H1 (cell line): ENCODE data around the gene CHST10. TPM values are rescaled to one million over a fixed set of nuclear protein-coding genes. Genes with fewer than 3 reads are reported as not detected.

Experiments used
- CTCF ChIA-PET: fragments of 300-600 bp; sonication (Branson Sonifier 250); formaldehyde crosslinking; loops from one replicate; lab custom pipeline; 2021; ENCODE audit not compliant: partially characterized antibody; lab: Charles Lee
- POLR2A ChIA-PET: fragments of 300-600 bp; sonication (Branson Sonifier 250); formaldehyde crosslinking; loops from one replicate; lab custom pipeline; 2021; ENCODE audit warnings: inconsistent platforms; ENCODE audit not compliant: partially characterized antibody; lab: Charles Lee
- DNase-seq, 2 experiments: peaks; one replicate each; pipeline versions ENCODE4 v3.0.0 to v3.0.0-alpha.2; 2010 to 2022; ENCODE audit warnings: low spot score in 2 of 2, low read depth in 1 of 2, mixed read lengths in 1 of 2
- FAIRE-seq: peaks from 2 replicates; lab custom pipeline; 2011; peaks lifted over from hg19 to GRCh38; lab: Jason Lieb, UNC
- H2AFZ ChIP-seq: 2 replicates; pipeline ENCODE4 v1.8.1; 2012; ENCODE audit warnings: low read length, inconsistent platforms
- H2AK5ac ChIP-seq: 2 replicates; pipeline ENCODE4 v1.6.1; 2013; ENCODE audit warnings: low read depth, low read length
- H2BK120ac ChIP-seq: replicated peaks from 2 replicates; pipeline ENCODE3; 2013; ENCODE audit warnings: low read depth, low read length, inconsistent platforms
- H2BK12ac ChIP-seq: 2 replicates; pipeline ENCODE4 v1.6.1; 2013; ENCODE audit warnings: low read depth, low read length
- H2BK15ac ChIP-seq: 2 replicates; pipeline ENCODE4 v1.6.1; 2013; ENCODE audit warnings: low read length
- H2BK20ac ChIP-seq: 2 replicates; pipeline ENCODE4 v1.6.1; 2013; ENCODE audit warnings: low read length
- H2BK5ac ChIP-seq: 2 replicates; pipeline ENCODE4 v1.6.1; 2013; ENCODE audit warnings: low read depth, low read length
- H3K14ac ChIP-seq: 2 replicates; pipeline ENCODE4 v1.6.1; 2013; ENCODE audit warnings: inconsistent platforms; ENCODE audit not compliant: insufficient read length
- H3K18ac ChIP-seq: 2 replicates; pipeline ENCODE4 v1.6.1; 2013; ENCODE audit warnings: low read length; ENCODE audit errors: extremely low read depth
- H3K23ac ChIP-seq: 2 replicates; pipeline ENCODE4 v1.6.1; 2013; ENCODE audit warnings: inconsistent platforms; ENCODE audit not compliant: insufficient read length
- H3K23me2 ChIP-seq: 2 replicates; pipeline ENCODE4 v1.6.1; 2013; ENCODE audit warnings: low read depth, low read length
- H3K27ac ChIP-seq: 2 replicates; pipeline ENCODE4 v1.6.1; 2011; ENCODE audit warnings: low read depth, low read length, inconsistent platforms
- H3K27me3 ChIP-seq, 4 experiments: replicated peaks in 1 of 4; 1 replicate in 1 of 4; 2 replicates in 3 of 4; pipeline versions ENCODE4 v1.6.1 to v1.8.1; 2011 to 2013; ENCODE audit warnings: low read length in 3 of 4, mild to moderate bottlenecking in 3 of 4, inconsistent platforms in 2 of 4, mixed read lengths in 2 of 4, moderate library complexity in 1 of 4; ENCODE audit not compliant: control insufficient read depth in 3 of 4, insufficient read depth in 3 of 4; ENCODE audit errors: extremely low read depth in 1 of 4
- H3K36me3 ChIP-seq, 4 experiments: 2 replicates each; pipeline versions ENCODE4 v1.6.1 to v1.8.1; 2011 to 2013; ENCODE audit warnings: mild to moderate bottlenecking in 4 of 4, low read length in 3 of 4, moderate library complexity in 2 of 4, control low read depth in 1 of 4, inconsistent platforms in 1 of 4; ENCODE audit not compliant: insufficient read depth in 4 of 4, control insufficient read depth in 2 of 4
- H3K4ac ChIP-seq: replicated peaks from 2 replicates; pipeline ENCODE3; 2013; ENCODE audit warnings: low read length, low read depth, mixed read lengths, inconsistent platforms; ENCODE audit not compliant: insufficient read length
- H3K4me1 ChIP-seq, 4 experiments: replicated peaks in 1 of 4; 1 replicate in 1 of 4; 2 replicates in 3 of 4; pipeline versions ENCODE4 v1.6.1 to v1.8.1; 2011 to 2013; ENCODE audit warnings: low read length in 3 of 4, inconsistent platforms in 2 of 4, mixed read lengths in 1 of 4; ENCODE audit not compliant: insufficient read depth in 4 of 4, control insufficient read depth in 3 of 4
- H3K4me2 ChIP-seq, 2 experiments: 2 replicates each; pipeline versions ENCODE4 v1.6.1 to v1.8.1; 2011 to 2013; ENCODE audit warnings: low read depth in 2 of 2, low read length in 2 of 2, control low read depth in 1 of 2, inconsistent platforms in 1 of 2, mild to moderate bottlenecking in 1 of 2; ENCODE audit not compliant: insufficient read depth in 1 of 2
- H3K4me3 ChIP-seq, 4 experiments: fragments of 200-600, 300-600 bp in 1 of 4; sonication (generic), shearing (Covaris generic), sonication (Bioruptor Twin) in 1 of 4; 2 replicates each; pipeline versions ENCODE4 v1.5.1 to v1.8.1; 2011 to 2016; ENCODE audit warnings: low read length in 4 of 4, low read depth in 3 of 4, control low read depth in 2 of 4, inconsistent platforms in 2 of 4, mild to moderate bottlenecking in 2 of 4, mixed read lengths in 1 of 4, moderate library complexity in 1 of 4; ENCODE audit not compliant: insufficient read depth in 2 of 4; ENCODE audit errors: extremely low read depth in 1 of 4
- H3K56ac ChIP-seq: replicated peaks from 2 replicates; pipeline ENCODE3; 2013; ENCODE audit warnings: low read depth, mild to moderate bottlenecking, mixed read lengths, low read length, inconsistent platforms; ENCODE audit not compliant: insufficient read length
- H3K79me1 ChIP-seq: 2 replicates; pipeline ENCODE4 v1.6.1; 2013; ENCODE audit warnings: low read depth, low read length, control low read depth
- H3K79me2 ChIP-seq, 2 experiments: 2 replicates each; pipeline versions ENCODE4 v1.6.1 to v1.8.1; 2012 to 2013; ENCODE audit warnings: low read length in 2 of 2, mild to moderate bottlenecking in 2 of 2, inconsistent platforms in 1 of 2; ENCODE audit not compliant: insufficient read depth in 2 of 2, control insufficient read depth in 1 of 2
- H3K9ac ChIP-seq, 4 experiments: replicated peaks in 1 of 4; 1 replicate in 1 of 4; 2 replicates in 3 of 4; pipeline versions ENCODE4 v1.6.1 to v1.8.1; 2011 to 2013; ENCODE audit warnings: low read depth in 3 of 4, low read length in 3 of 4, control low read depth in 2 of 4, mild to moderate bottlenecking in 2 of 4, moderate library complexity in 2 of 4, inconsistent platforms in 1 of 4; ENCODE audit errors: extremely low read depth in 1 of 4
- H3K9me3 ChIP-seq, 2 experiments: 2 replicates each; pipeline versions ENCODE4 v1.6.1 to v1.8.1; 2012 to 2013; ENCODE audit warnings: mild to moderate bottlenecking in 2 of 2, moderate library complexity in 2 of 2, control low read depth in 1 of 2, inconsistent platforms in 1 of 2, low read depth in 1 of 2, low read length in 1 of 2, mixed read lengths in 1 of 2; ENCODE audit not compliant: insufficient read depth in 2 of 2
- H4K20me1 ChIP-seq, 2 experiments: replicated peaks in 1 of 2; 2 replicates each; pipeline versions ENCODE3 to v1.8.1; 2011 to 2013; ENCODE audit warnings: inconsistent platforms in 2 of 2, low read length in 2 of 2, mild to moderate bottlenecking in 1 of 2; ENCODE audit not compliant: insufficient read depth in 2 of 2, control insufficient read depth in 1 of 2
- H4K5ac ChIP-seq: 2 replicates; pipeline ENCODE4 v1.6.1; 2013; ENCODE audit warnings: low read length, low read depth, mixed read lengths, inconsistent platforms; ENCODE audit not compliant: insufficient read length
- H4K8ac ChIP-seq: 2 replicates; pipeline ENCODE4 v1.8.0; 2013; ENCODE audit warnings: mild to moderate bottlenecking, moderate library complexity, low read length, inconsistent platforms; ENCODE audit not compliant: insufficient read depth; ENCODE audit errors: extremely low read depth
- H4K91ac ChIP-seq: replicated peaks from 2 replicates; pipeline ENCODE3; 2013; ENCODE audit warnings: low read length, mixed read lengths, inconsistent platforms; ENCODE audit not compliant: insufficient read length
- CBX8 ChIP-seq: fragments of 300-800, 300-1000 bp; sonication (generic); IDR thresholded peaks from 2 replicates; pipeline ENCODE4 v1.7.1; 2016; ENCODE audit warnings: low read depth, low read length, borderline replicate concordance
- JUN ChIP-seq: IDR thresholded peaks from 2 replicates; pipeline ENCODE4 v1.6.1; 2011; ENCODE audit warnings: low read depth, mild to moderate bottlenecking, improper control_type of control experiment, low read length
- PHF8 ChIP-seq: fragments of 200-600 bp; sonication (generic); conservative IDR thresholded peaks from 2 replicates; pipeline ENCODE4 v1.7.1; 2012; ENCODE audit warnings: low read depth, mild to moderate bottlenecking, inconsistent platforms, low read length, moderate library complexity
- RNF2 ChIP-seq: fragments of 200-900, 300-1000 bp; sonication (generic); IDR thresholded peaks from 2 replicates; pipeline ENCODE4 v1.7.1; 2016; ENCODE audit warnings: borderline replicate concordance, low read depth, mild to moderate bottlenecking, antibody characterized with exemption, low read length; ENCODE audit not compliant: poor library complexity, severe bottlenecking; ENCODE audit errors: missing control alignments
- SIX5 ChIP-seq: IDR thresholded peaks from 2 replicates; pipeline ENCODE4 v1.6.1; 2011; ENCODE audit warnings: mild to moderate bottlenecking, low read depth, low read length
- SRF ChIP-seq: IDR thresholded peaks from 2 replicates; pipeline ENCODE4 v1.6.1; 2011; ENCODE audit warnings: mild to moderate bottlenecking, low read depth, low read length, moderate library complexity
- ZNF274 ChIP-seq: IDR thresholded peaks from 2 replicates; pipeline ENCODE4 v1.7.0; 2012; ENCODE audit warnings: low read length, borderline replicate concordance; ENCODE audit errors: extremely low read depth
- WGBS, 2 experiments: shearing (Covaris generic) in 1 of 2; methylation state at CpG; one replicate each; pipeline versions ENCODE4 v1.1.6 to v1.1.7; 2013 to 2015; ENCODE audit warnings: low lambda C conversion rate in 2 of 2, mixed read lengths in 2 of 2, inconsistent platforms in 1 of 2, low coverage in 1 of 2, missing lambda C conversion rate in 1 of 2; ENCODE audit not compliant: insufficient replicate concordance in 2 of 2, insufficient coverage in 1 of 2, insufficient read length in 1 of 2; ENCODE audit errors: extremely low coverage in 1 of 2, missing lambda C conversion rate in 1 of 2; 5-methylcytosine and 5-hydroxymethylcytosine counted together
- polyA plus RNA-seq, 7 experiments: library from polyadenylated mRNA; depleted of rRNA in 3 of 7; stranded (reverse) in 5 of 7; unstranded in 2 of 7; fragments of >200 nt in 5 of 7; fragments of 200-250 nt in 2 of 7; gene quantifications; 1 replicate in 5 of 7; 2 replicates in 1 of 7; 4 replicates in 1 of 7; pipeline versions ENCODE4 v1.2.1 to v1.2.3, GENCODE V29; 2011 to 2013; ENCODE audit warnings: missing spikeins in 2 of 7, mixed read lengths in 2 of 7
- total RNA-seq: library from RNA; stranded (reverse); fragmentation: NEBNext Ultra II Directional; extraction: Animal tissue kit (Norgen Biotek cat#: 25700); gene quantifications from 2 replicates; pipeline ENCODE4 v1.2.1, GENCODE V29; 2021
- TF ChIP-seq, protein P1 (sequence below): IDR thresholded peaks from 2 replicates; pipeline ENCODE4 v1.6.1; 2012; ENCODE audit warnings: inconsistent platforms

Gene CHST10
- total and polyA plus RNA-seq, 2 of the 8 experiments (the other 6 are each of a cell fraction or from before 2014, with no cell fraction given) = 27.3 to 29.1 TPM

DNA sequence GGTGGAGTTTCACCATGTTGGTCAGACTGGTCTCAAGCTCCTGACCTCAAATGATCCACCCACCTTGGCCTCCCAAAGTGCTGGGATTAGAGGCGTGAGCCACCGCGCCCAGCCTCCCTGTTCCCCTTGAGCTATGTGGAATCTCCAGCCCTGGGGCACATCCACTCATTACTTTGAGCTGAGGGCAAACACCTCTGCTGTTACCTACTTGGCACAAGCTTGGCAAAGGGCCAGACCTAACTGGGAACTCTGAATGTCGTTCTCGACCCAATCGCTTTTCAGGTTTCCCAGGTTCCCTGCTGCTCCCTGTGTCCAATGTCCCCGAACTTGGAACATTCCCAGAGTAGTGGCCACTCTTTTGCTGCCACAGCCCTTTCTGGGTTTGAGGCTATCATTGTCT, 40.6 kb downstream of the CHST10 start:
- H3K27ac ChIP-seq = no peak overlapping the region
- POLR2A ChIA-PET = no interaction called here

More for the DNA sequence above, 40.6 kb downstream of the CHST10 start:
- Histone ChIP-seq H3K9ac (no peak overlapping the region), H2AFZ (no peak overlapping the region), H3K23ac (no peak overlapping the region), H2BK5ac (no peak overlapping the region), H4K8ac (no peak overlapping the region), H3K23me2 (no peaks in the 10 kb centered on the region), H3K79me2 (no peaks in the 10 kb centered on the region), H2BK120ac (no peak overlapping the region), H4K20me1 (no peaks in the 10 kb centered on the region), H3K27me3 (no peaks in the 10 kb centered on the region), H2BK15ac (no peak overlapping the region), H3K18ac (no peak overlapping the region), H3K4me2 (no peak overlapping the region), H3K9me3 (no peaks in the 10 kb centered on the region), H2AK5ac (no peak overlapping the region), H3K4ac (no peak overlapping the region), H3K56ac (no peak overlapping the region), H3K4me1 (no peaks in the 10 kb centered on the region), H3K79me1 (no peaks in the 10 kb centered on the region), H3K36me3 (no peaks in the 10 kb centered on the region), H4K91ac (no peak overlapping the region), H2BK12ac (no peak overlapping the region), H2BK20ac (no peak overlapping the region), H4K5ac (no peak overlapping the region), H3K4me3 (no peak overlapping the region), H3K14ac (no peak overlapping the region)
- TF ChIP-seq ZNF274 (no peak), RNF2 (no peak), SRF (no peak), PHF8 (no peak), CBX8 (no peak), JUN (no peak), SIX5 (no peak)
- TF ChIP-seq, protein P1, sequence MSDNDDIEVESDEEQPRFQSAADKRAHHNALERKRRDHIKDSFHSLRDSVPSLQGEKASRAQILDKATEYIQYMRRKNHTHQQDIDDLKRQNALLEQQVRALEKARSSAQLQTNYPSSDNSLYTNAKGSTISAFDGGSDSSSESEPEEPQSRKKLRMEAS = no peak
- CTCF ChIA-PET = interaction anchor here (1.2 to 7.0 kb wide), 4 partner anchors 11 to 115 kb away, joined by 3 to 139 read pairs (median 4); no protein-coding TSS in a partner anchor
- FAIRE-seq (no peak), DNase-seq (peak in 1 of 2 experiments; percentile 14)
- 91% methylated on average over 7 of the region's 7 CpGs; no CpG with 5 or more reads in 1 of the 2 experiments for WGBS, 2 experiments
